IMR-90 (cell line): ENCODE data around the gene SRRM2. TPM values are rescaled to one million over a fixed set of nuclear protein-coding genes. Genes with fewer than 3 reads are reported as not detected.

ENCODE experiments used
- ATAC-seq: fragments of 200-7000 bp; cut with Tn5 transposase; 2 replicates; pipeline ENCODE4 v1.9.1; 2020; ENCODE audit warnings: low read depth, mild to moderate bottlenecking, moderate library complexity
- BruUV-seq: library from RNA; stranded (reverse); fragments of 400-500 nt; replicated peaks from 2 replicates; lab custom pipeline; 2021; lab: Mats Ljungman, UMichigan
- CTCF ChIA-PET: fragments of 300-600 bp; formaldehyde crosslinking; extraction: SDS; loops from one replicate; lab custom pipeline; 2021; ENCODE audit warnings: antibody characterized with exemption; lab: Yijun Ruan, JAX
- POLR2A ChIA-PET: fragments of 300-600 bp; sonication (Branson Sonifier 250); formaldehyde crosslinking; loops from one replicate; lab custom pipeline; 2022; ENCODE audit warnings: antibody characterized with exemption; ENCODE audit not compliant: unreplicated experiment; lab: Charles Lee
- DNase-seq: peaks from one replicate; pipeline ENCODE4 v3.0.0; 2013
- H2AFZ ChIP-seq: replicated peaks from 2 replicates; pipeline ENCODE3; 2013; ENCODE audit warnings: low read length, mild to moderate bottlenecking; ENCODE audit not compliant: poor library complexity
- H2AK5ac ChIP-seq: 2 replicates; pipeline ENCODE4 v1.6.1; 2013; ENCODE audit warnings: low read depth, low read length, inconsistent platforms
- H2AK9ac ChIP-seq: replicated peaks from 2 replicates; pipeline ENCODE3; 2013; ENCODE audit warnings: mild to moderate bottlenecking, low read depth, low read length, moderate library complexity; ENCODE audit not compliant: poor library complexity
- H2BK120ac ChIP-seq: 2 replicates; pipeline ENCODE4 v1.6.1; 2013; ENCODE audit warnings: low read depth, low read length, inconsistent platforms
- H2BK15ac ChIP-seq: 3 replicates; pipeline ENCODE4 v1.6.1; 2013; ENCODE audit warnings: low read depth, low read length, inconsistent platforms
- H2BK20ac ChIP-seq: 2 replicates; pipeline ENCODE4 v1.6.1; 2013; ENCODE audit warnings: low read depth, mild to moderate bottlenecking, inconsistent platforms, low read length, moderate library complexity
- H2BK5ac ChIP-seq: 2 replicates; pipeline ENCODE4 v1.6.1; 2013; ENCODE audit warnings: mild to moderate bottlenecking, low read depth, low read length, inconsistent platforms; ENCODE audit not compliant: poor library complexity, severe bottlenecking
- H3K14ac ChIP-seq: replicated peaks from 2 replicates; pipeline ENCODE4 v1.6.1; 2013; ENCODE audit warnings: low read depth, low read length, inconsistent platforms
- H3K18ac ChIP-seq: 2 replicates; pipeline ENCODE4 v1.6.1; 2013; ENCODE audit warnings: low read depth, low read length, control low read depth
- H3K23ac ChIP-seq: 2 replicates; pipeline ENCODE4 v1.6.1; 2013; ENCODE audit warnings: low read depth, low read length, inconsistent platforms
- H3K27ac ChIP-seq: 2 replicates; pipeline ENCODE4 v1.5.1; 2013; ENCODE audit warnings: mild to moderate bottlenecking, control low read depth, low read length; ENCODE audit not compliant: insufficient read depth
- H3K27me3 ChIP-seq: 2 replicates; pipeline ENCODE4 v1.6.1; 2013; ENCODE audit warnings: low read length; ENCODE audit not compliant: control insufficient read depth, insufficient read depth
- H3K36me3 ChIP-seq: 2 replicates; pipeline ENCODE4 v1.6.1; 2013; ENCODE audit warnings: low read length, mixed read lengths; ENCODE audit not compliant: control insufficient read depth, insufficient read depth
- H3K4ac ChIP-seq: 2 replicates; pipeline ENCODE4 v1.6.1; 2013; ENCODE audit warnings: low read depth, low read length, inconsistent platforms
- H3K4me1 ChIP-seq: 2 replicates; pipeline ENCODE4 v1.6.1; 2013; ENCODE audit warnings: low read length, mixed read lengths; ENCODE audit not compliant: control insufficient read depth, insufficient read depth
- H3K4me2 ChIP-seq: 2 replicates; pipeline ENCODE4 v1.6.1; 2013; ENCODE audit warnings: low read depth, mild to moderate bottlenecking, control low read depth, low read length, moderate library complexity
- H3K4me3 ChIP-seq: 2 replicates; pipeline ENCODE4 v1.5.1; 2013; ENCODE audit warnings: low read depth, mild to moderate bottlenecking, control low read depth, low read length, moderate library complexity; ENCODE audit not compliant: insufficient read depth
- H3K56ac ChIP-seq: 2 replicates; pipeline ENCODE4 v1.6.1; 2013; ENCODE audit warnings: low read length, inconsistent platforms; ENCODE audit not compliant: insufficient read depth; ENCODE audit errors: extremely low read depth
- H3K79me1 ChIP-seq, 2 experiments: 2 replicates each; pipeline ENCODE4 v1.6.1; 2013; ENCODE audit warnings: low read length in 2 of 2, inconsistent platforms in 1 of 2, low read depth in 1 of 2
- H3K9ac ChIP-seq: 2 replicates; pipeline ENCODE4 v1.6.1; 2013; ENCODE audit warnings: low read depth, low read length, control low read depth
- H3K9me1 ChIP-seq: 2 replicates; pipeline ENCODE4 v1.6.1; 2013; ENCODE audit warnings: low read length, inconsistent platforms; ENCODE audit not compliant: insufficient read depth
- H3K9me3 ChIP-seq: 2 replicates; pipeline ENCODE4 v1.6.1; 2013; ENCODE audit warnings: low read length; ENCODE audit not compliant: control insufficient read depth, insufficient read depth
- H4K20me1 ChIP-seq: 2 replicates; pipeline ENCODE4 v1.6.1; 2013; ENCODE audit warnings: low read length, inconsistent platforms; ENCODE audit not compliant: insufficient read depth
- H4K5ac ChIP-seq: 2 replicates; pipeline ENCODE4 v1.6.1; 2013; ENCODE audit warnings: mild to moderate bottlenecking, low read depth, low read length, control low read depth
- H4K8ac ChIP-seq, 2 experiments: 2 replicates each; pipeline ENCODE4 v1.6.1; 2013; ENCODE audit warnings: low read depth in 2 of 2, low read length in 2 of 2, control low read depth in 1 of 2, inconsistent platforms in 1 of 2
- H4K91ac ChIP-seq: 2 replicates; pipeline ENCODE4 v1.6.1; 2013; ENCODE audit warnings: low read depth, low read length, inconsistent platforms; ENCODE audit not compliant: insufficient read depth
- BHLHE40 ChIP-seq: fragments of 150-350 bp; IDR thresholded peaks from 2 replicates; pipeline ENCODE4 v1.6.1; 2016; ENCODE audit warnings: mild to moderate bottlenecking, low read depth, low read length
- CEBPB ChIP-seq: IDR thresholded peaks from 2 replicates; pipeline ENCODE4 v1.6.1; 2012; ENCODE audit warnings: low read depth, low read length, improper control_type of control experiment
- CHD1 ChIP-seq: IDR thresholded peaks from 2 replicates; pipeline ENCODE4 v1.6.1; 2012; ENCODE audit warnings: low read depth, low read length, improper control_type of control experiment
- CTCF ChIP-seq: conservative IDR thresholded peaks from 2 replicates; pipeline ENCODE4 v1.5.1; 2012; ENCODE audit warnings: mild to moderate bottlenecking, low read depth, low read length, improper control_type of control experiment
- ELK1 ChIP-seq: fragments of 150-350 bp; IDR thresholded peaks from 2 replicates; pipeline ENCODE4 v1.6.1; 2016; ENCODE audit warnings: low read depth, mild to moderate bottlenecking, low read length, moderate library complexity, borderline replicate concordance
- FOS ChIP-seq: fragments of 150-350 bp; IDR thresholded peaks from 2 replicates; pipeline ENCODE4 v1.6.1; 2016; ENCODE audit warnings: low read depth, low read length
- MAFK ChIP-seq: IDR thresholded peaks from 2 replicates; pipeline ENCODE4 v1.6.1; 2012; ENCODE audit warnings: low read depth, low read length, improper control_type of control experiment
- MAZ ChIP-seq: IDR thresholded peaks from 2 replicates; pipeline ENCODE4 v1.6.1; 2012; ENCODE audit warnings: low read depth, mild to moderate bottlenecking, low read length, improper control_type of control experiment, moderate library complexity, borderline replicate concordance
- MXI1 ChIP-seq: IDR thresholded peaks from 2 replicates; pipeline ENCODE4 v1.6.1; 2012; ENCODE audit warnings: low read depth, mild to moderate bottlenecking, low read length, moderate library complexity, borderline replicate concordance
- NFE2L2 ChIP-seq: fragments of 150-350 bp; IDR thresholded peaks from 2 replicates; pipeline ENCODE4 v1.6.1; 2016; ENCODE audit warnings: low read depth, mild to moderate bottlenecking, low read length
- POLR2A ChIP-seq: IDR thresholded peaks from 2 replicates; pipeline ENCODE4 v1.6.1; 2012; ENCODE audit warnings: mild to moderate bottlenecking, low read depth, low read length
- RAD21 ChIP-seq: IDR thresholded peaks from 2 replicates; pipeline ENCODE4 v1.6.1; 2012; ENCODE audit warnings: low read length, improper control_type of control experiment
- RCOR1 ChIP-seq: IDR thresholded peaks from 2 replicates; pipeline ENCODE4 v1.6.1; 2012; ENCODE audit warnings: mild to moderate bottlenecking, low read length, improper control_type of control experiment; ENCODE audit not compliant: insufficient replicate concordance
- RFX5 ChIP-seq: IDR thresholded peaks from 2 replicates; pipeline ENCODE4 v1.8.0; 2012; ENCODE audit warnings: low read depth, mild to moderate bottlenecking, low read length, moderate library complexity
- SMC3 ChIP-seq: fragments of 150-350 bp; IDR thresholded peaks from 2 replicates; pipeline ENCODE4 v1.6.1; 2016; ENCODE audit warnings: low read depth, mild to moderate bottlenecking, antibody characterized with exemption, low read length, moderate library complexity
- USF2 ChIP-seq: fragments of 150-350 bp; IDR thresholded peaks from 2 replicates; pipeline ENCODE4 v1.6.1; 2017; ENCODE audit warnings: mild to moderate bottlenecking, antibody characterized with exemption, low read length, low read depth
- whole genome bisulfite sequencing, 2 experiments: methylation state at CpG; one replicate each; pipeline versions ENCODE4 v1.1.5 to v1.1.7; 2013; ENCODE audit warnings: missing lambda C conversion rate in 2 of 2; ENCODE audit not compliant: insufficient read length in 1 of 2; ENCODE audit errors: extremely low coverage in 2 of 2; 5-methylcytosine and 5-hydroxymethylcytosine counted together
- dilution Hi-C: fragments of 300-500 bp; cut with HindIII; formaldehyde crosslinking; loops from one replicate; pipeline ENCODE4 v1.14.3; 2018; ENCODE audit warnings: low sequenced_read_pairs; ENCODE audit not compliant: unreplicated experiment
- in situ Hi-C: fragments of 300-500 bp; cut with MboI; formaldehyde crosslinking; loops from 3 replicates; pipeline ENCODE4 v1.14.3; 2019; ENCODE audit warnings: low sequenced_read_pairs, inconsistent platforms, mixed read lengths
- intact Hi-C: fragments of 100-400 bp; cut with micrococcal nuclease; formaldehyde crosslinking; loops from 2 replicates; pipeline ENCODE4 v1.10.0; 2022
- polyA plus RNA-seq, 3 experiments: library from polyadenylated mRNA; depleted of rRNA; stranded (reverse); fragments of >200 nt; gene quantifications; 2 replicates each; pipeline ENCODE4 v1.2.3, GENCODE V29; 2012; ENCODE audit warnings: low replicate concordance in 1 of 3
- total RNA-seq: library from RNA; depleted of rRNA; stranded (reverse); fragments of >200 nt; gene quantifications from 2 replicates; pipeline ENCODE4 v1.2.3, GENCODE V29; 2012

Gene SRRM2
- total and polyA plus RNA-seq, 2 of the 4 experiments (the other 2 are of a cell fraction): 20.3 to 300 TPM

GRCh38 chr16:2814551-2815298 lies 62.3 kb downstream of the SRRM2 start:
- H2BK120ac ChIP-seq: no peak overlapping the region
- TF ChIP-seq FOS (no peak), RFX5 (no peak), BHLHE40 (no peak), RCOR1 (no peak), RAD21 (no peak), CHD1 (no peak), CTCF (no peak), CEBPB (no peak), MAFK (no peak), SMC3 (no peak), NFE2L2 (no peak), POLR2A (no peak), ELK1 (no peak), MXI1 (no peak), USF2 (no peak), MAZ (no peak)
- no peak overlapping the region for H3K18ac ChIP-seq
- H2AK5ac ChIP-seq: no peak overlapping the region
- no peak overlapping the region for H3K56ac ChIP-seq
- H4K8ac ChIP-seq: no peak overlapping the region
- no peak overlapping the region for H3K4me2 ChIP-seq
- H2AK9ac ChIP-seq: no peak overlapping the region
- no peak overlapping the region for H2BK15ac ChIP-seq
- no peak overlapping the region for H3K14ac ChIP-seq
- DNase-seq: no peak
- no peaks in the 10 kb centered on the region for H3K9me3 ChIP-seq
- in situ Hi-C loops: no loop called here
- no peak overlapping the region for H2BK5ac ChIP-seq
- CTCF ChIA-PET: interaction anchor here (1.3 kb wide), 1 partner anchor 15 kb away, joined by 3 read pairs; no protein-coding TSS in a partner anchor
- no peaks in the 10 kb centered on the region for H3K79me1 ChIP-seq
- no peak overlapping the region for H3K9ac ChIP-seq
- dilution Hi-C loops: no loop called here
- H3K27ac ChIP-seq: no peak overlapping the region
- no peak overlapping the region for H4K91ac ChIP-seq
- 63% methylated on average over 4 of the region's 20 CpGs; no CpG with 5 or more reads in 1 of the 2 experiments for WGBS, 2 experiments
- no peak overlapping the region for H4K5ac ChIP-seq
- intact Hi-C loops: no loop called here
- H2BK20ac ChIP-seq: no peak overlapping the region
- H3K27me3 ChIP-seq: peaks cover 63% of the 10 kb centered on the region
- H3K23ac ChIP-seq: no peak overlapping the region
- H2AFZ ChIP-seq: no peak overlapping the region
- no peaks in the 10 kb centered on the region for H3K4me1 ChIP-seq
- no peaks in the 10 kb centered on the region for H3K9me1 ChIP-seq
- H3K4ac ChIP-seq: no peak overlapping the region
- ATAC-seq: no peak
- BruUV-seq: no TSS peak
- POLR2A ChIA-PET: no interaction called here
- H3K36me3 ChIP-seq: no peaks in the 10 kb centered on the region
- H4K20me1 ChIP-seq: no peaks in the 10 kb centered on the region
- H3K4me3 ChIP-seq: no peak overlapping the region
